G401 (cell line): Measurements from ENCODE around the gene FAM177A1. TPM values are rescaled to one million over a fixed set of nuclear protein-coding genes. Genes with fewer than 3 reads are reported as not detected.

Experiments
- DNase-seq: peaks from one replicate; pipeline ENCODE4 v3.0.0-alpha.2; 2015; ENCODE audit warnings: low spot score
- in situ Hi-C: cut with HindIII; loops from 2 replicates; pipeline ENCODE4 v1.10.0; 2016; ENCODE audit warnings: low sequenced_read_pairs, mixed read lengths
- total RNA-seq: library from RNA; depleted of rRNA; stranded (reverse); fragments of >200 nt; shearing (Covaris generic); gene quantifications from 2 replicates; pipeline ENCODE4 v1.2.3, GENCODE V29; 2014; rRNA removed

The FAM177A1 gene
- total RNA-seq, 1 experiment from 2014 or later = 42.2 TPM

DNA sequence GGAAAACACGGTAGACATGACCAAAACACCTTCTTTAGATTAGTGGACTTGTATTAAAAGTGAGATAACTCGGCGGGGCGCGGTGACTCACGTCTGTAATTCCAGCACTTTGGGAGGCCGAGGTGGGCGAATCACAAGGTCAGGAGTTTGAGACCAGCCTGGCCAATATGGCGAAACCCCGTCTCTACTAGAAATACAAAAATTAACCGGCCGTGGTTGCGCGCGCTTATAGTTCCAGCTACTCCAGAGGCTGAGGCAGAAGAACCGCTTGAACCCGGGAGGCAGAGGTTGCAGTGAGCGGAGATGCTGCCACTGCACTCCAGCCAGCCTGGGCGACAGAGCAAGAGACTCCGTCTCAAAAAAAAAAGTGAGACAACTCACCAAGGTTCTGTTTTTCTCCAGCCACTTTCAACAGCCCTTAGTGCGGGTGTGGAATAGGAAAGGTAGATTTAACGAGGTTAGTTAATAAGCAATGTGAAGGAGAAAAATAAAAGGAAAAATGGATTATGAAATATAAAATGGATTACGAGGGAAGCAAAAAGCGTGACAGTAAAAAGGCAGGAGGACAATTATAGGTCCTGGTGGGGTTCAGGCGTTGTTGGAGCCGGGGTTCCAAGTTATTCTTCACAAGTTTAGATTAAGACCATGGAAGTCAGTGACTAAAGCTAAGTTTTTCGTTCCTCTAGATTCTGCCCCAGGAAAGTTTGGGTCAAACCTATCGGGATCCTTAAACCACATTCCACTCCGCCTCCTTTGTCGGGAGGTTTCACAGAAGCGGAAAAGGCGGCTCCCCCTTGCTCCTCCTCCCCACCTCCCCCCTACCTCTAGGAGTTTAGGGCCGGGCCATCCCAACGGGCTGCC is 75.2 kb downstream of the FAM177A1 start:
- no peak for DNase-seq
- in situ Hi-C loops = no loop called here

DNA sequence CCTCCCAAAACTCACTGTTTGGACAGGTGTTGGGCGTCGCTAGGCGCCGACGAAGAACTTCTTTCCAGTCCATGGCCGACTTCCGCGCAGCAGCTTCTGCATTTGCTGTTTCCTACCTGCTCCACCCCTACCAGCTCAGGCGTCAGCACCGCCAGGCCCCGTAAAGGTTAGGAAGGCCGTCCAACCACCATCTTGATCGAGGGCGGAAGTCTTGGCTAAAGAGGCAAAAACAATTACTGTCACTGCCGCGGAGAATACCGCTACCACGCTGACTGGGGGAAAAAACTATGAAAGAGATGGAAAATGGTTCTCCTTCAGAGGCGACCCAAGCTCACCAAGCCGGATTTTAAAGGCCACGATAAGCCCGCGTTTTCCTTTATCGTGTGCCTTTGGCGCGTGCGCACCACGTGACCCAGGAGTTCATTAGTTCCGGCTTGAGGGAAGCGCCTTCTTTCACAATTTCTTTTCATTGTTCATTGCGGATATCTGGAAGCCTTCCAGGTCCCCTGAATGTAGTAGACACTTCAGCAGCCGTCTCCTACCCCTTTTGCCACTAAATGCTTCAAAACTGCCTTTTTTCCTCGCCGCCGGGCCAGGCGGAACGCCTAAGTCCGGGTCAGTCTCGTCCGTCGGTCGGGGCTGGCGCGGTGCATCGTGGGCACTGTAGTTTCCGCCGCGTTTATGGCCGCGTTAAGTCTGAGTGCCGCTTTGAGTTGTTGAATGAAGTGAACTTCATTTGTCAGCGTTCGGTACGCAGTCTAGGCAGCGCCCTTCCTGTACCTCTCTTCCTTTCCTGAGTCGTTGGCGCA is 76.0 kb downstream of the FAM177A1 start, which contains the start of the genes PPP2R3C and PRORP:
Gene PPP2R3C (minus strand): TSS at position 104 of the 809 bp plus-strand sequence. CDS start 31 bp downstream, at position 73.
Gene PRORP (plus strand): TSS at position 666 of the 809 bp plus-strand sequence. CDS start 694 bp downstream, outside the sequence.
- peak; percentile 97 for DNase-seq
- in situ Hi-C loops = no loop called here

DNA sequence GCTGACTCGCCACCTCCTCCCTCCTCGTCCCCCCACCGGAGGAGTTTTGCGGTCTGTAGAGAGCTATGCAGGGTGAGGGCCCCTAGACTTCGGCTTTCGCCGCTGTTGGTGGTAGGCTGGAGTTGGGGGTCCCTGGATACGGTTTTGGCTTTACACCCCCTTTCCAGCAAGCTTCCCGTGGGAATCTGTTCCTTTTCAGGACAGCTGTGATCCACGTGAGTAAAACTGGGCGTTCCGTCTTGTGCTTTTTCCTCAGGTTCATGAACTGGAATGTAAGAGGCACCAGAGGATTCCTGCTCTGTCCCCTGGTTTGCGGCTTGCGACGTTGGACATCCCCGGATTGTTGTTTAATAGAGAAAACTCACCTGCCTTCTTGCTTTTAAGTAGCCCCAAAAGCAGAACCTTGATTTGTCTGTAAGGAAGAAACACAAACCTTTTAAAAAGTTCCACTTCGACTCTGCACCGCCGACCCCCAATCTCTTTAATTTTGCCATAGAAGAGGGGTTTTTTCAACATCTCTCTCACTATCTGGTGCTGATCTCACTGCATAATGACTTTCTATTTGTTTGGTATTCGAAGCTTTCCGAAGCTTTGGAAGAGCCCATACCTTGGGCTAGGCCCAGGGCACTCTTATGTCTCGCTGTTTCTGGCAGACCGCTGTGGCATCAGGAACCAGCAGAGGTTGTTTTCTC is 76.8 kb downstream of the FAM177A1 start:
- in situ Hi-C loops = no loop called here
- no peak for DNase-seq

DNA sequence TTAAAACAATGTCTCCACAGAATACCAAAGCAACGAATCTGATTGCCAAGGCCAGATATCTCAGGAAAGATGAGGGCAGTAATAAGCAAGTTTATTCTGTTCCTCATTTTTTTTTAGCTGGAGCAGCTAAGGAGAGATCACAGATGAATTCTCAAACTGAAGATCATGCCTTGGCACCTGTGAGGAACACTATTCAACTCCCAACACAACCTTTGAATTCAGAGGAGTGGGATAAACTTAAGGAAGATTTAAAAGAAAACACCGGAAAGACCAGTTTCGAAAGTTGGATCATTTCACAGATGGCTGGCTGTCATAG is 77.3 kb downstream of the FAM177A1 start:
- in situ Hi-C loops = no loop called here
- DNase-seq = peak; percentile 10

DNA sequence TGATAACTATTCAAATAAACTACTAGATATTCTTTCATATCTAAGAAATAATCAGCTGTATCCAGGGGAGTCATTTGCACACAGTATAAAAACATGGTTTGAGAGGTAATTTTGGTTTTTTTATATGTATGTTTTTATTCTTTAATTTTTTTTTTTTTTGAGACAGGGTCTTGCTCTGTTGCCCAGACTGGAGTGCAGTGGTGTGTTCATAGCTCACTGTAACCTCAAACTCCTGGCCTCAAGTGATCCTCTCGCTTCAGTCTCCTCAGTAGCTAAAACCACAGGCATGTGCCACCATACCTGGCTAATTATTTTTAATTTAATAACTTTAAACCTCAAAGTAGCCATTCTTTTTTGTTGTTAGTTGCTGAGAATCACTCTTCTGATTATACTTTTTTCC is 78.1 kb downstream of the FAM177A1 start:
- in situ Hi-C loops = no loop called here
- no peak for DNase-seq

Other genes starting within 250 kb of the FAM177A1 start
- 9.1 and 13.7 TPM in 2 replicates for gene BAZ1A, start 170.9 kb upstream of the FAM177A1 start, total RNA-seq
- gene SRP54, start 63.3 kb upstream of the FAM177A1 start, total RNA-seq = 90.5 and 101 TPM in 2 replicates
- 24.2 and 36.6 TPM in 2 replicates for gene PPP2R3C, start 75.7 kb downstream of the FAM177A1 start, total RNA-seq
- gene PRORP, start 76.3 kb downstream of the FAM177A1 start, total RNA-seq = 56.7 and 71.5 TPM in 2 replicates
- 397 and 405 TPM in 2 replicates for gene PSMA6, start 246.1 kb downstream of the FAM177A1 start, total RNA-seq